Hematopoietic multipotent progenitor cell treated with erythropoietin and hydrocortisone succinate and interleukin-3 and kit ligand, for 17 days (in vitro differentiated cells): ENCODE measurements around the gene PFKFB1.
A peak's percentile ranks its signal among the peaks of the same experiment; 100 is the strongest.
"Not testable (repeated sequence)": the region's sequence is repeated elsewhere in the genome, so short reads cannot be mapped to it uniquely, and the experiment has no call there.

Experiments
- DNase-seq: peaks from one replicate; pipeline ENCODE4 v3.0.0-alpha.2; 2015; ENCODE audit warnings: low spot score

PFKFB1 gene

DNA sequence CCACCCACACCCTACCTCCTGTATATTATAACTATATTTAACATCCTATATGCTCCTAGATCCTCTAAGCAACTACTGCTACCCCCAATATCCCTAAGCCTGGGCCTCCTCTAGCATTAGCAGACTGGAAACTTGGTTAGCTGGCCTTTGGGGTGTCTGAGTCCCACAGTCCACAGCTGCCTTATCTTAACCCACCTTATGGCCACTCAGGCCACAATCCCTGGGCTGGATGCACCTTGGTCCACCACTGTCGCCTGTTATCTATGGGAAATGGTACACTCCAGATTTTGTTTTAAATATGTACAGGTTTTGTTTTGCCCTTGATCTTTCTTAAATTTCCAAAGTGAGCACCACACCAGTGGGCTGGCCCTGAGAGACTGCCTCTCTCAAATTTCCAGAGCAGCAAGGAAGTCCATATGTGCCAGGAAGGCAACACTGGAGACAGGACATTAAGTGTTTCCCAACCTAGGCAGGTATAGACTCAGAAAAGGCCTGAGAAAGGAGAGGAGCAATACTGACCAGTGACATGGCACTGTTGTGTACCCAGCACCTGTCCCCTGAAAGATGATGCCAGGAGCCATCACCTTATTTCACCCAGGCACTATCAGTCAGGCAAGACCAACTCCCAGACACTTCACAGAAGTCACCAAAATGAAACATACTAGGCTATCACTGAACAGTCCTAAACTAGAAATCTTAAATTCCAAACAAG is 921 bp downstream of the PFKFB1 start:
- DNase-seq: no peak

DNA sequence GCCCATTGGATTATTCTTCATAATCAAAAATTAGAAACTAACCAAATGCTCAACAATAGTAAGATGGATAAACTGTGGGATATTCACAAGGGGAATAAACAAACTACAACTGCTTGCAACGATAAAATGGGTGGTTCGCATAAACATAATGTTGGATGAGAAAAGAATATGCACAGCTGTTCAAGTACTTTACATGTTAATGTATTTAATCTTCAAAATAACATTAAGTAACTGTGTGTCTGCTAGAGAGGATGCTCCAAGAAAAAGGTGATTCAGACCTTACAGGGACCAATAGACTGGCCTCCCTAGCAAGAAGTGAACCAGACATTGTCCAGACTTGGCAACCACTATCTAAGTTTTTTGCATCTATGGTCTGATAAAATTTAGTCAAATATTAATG is 2.3 kb downstream of the PFKFB1 start:
- DNase-seq: no peak

- DNase-seq: not testable (repeated sequence)
These were observed 10.7 kb downstream of the PFKFB1 start for GRCh38 chrX:54983306-54983705.

GRCh38 chrX:54980334-54980733 is 13.7 kb downstream of the PFKFB1 start:
- no peak for DNase-seq

DNA sequence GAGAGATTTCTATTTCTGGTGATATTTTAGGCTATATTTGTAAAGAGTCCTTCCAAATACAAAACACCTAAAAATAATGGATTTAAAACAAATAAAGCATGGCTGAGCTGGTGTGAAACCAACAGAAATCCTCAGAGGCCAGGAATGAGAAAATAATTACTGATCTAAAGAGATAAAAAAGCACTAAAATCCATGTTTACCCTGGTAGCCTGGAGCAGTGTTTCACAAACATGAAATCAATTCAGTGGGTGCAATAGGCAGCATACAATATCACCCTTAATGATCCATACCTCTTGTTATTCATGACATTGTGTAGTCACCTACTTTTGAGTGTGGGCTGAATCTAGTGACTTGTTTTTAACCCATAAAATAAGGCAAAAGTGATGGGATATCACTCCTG is 14.6 kb downstream of the PFKFB1 start:
- no peak for DNase-seq

DNA sequence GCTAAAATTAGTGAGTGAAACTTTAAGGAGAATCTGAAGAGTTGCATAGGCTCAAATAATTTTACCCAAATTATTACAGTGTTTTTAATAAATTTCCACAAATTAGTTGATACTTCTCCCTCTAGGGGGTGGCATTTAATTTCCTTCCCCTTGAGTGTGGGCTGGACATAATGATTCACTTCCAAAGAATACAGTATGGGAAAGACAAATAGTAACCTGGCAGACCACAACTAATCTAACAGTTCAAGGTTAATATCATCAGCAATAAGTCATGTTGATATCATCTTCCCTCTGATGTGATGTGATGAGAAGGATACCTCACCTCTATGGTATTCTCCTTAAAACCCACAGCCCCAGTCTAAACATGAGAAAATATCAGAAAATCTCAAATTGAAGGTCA is 15.5 kb downstream of the PFKFB1 start:
- DNase-seq: peak; percentile 6

- DNase-seq: no peak
These were observed 16.6 kb downstream of the PFKFB1 start for GRCh38 chrX:54977387-54977786.

- no peak for DNase-seq
These were observed 29.1 kb downstream of the PFKFB1 start for GRCh38 chrX:54964766-54965497.

DNA sequence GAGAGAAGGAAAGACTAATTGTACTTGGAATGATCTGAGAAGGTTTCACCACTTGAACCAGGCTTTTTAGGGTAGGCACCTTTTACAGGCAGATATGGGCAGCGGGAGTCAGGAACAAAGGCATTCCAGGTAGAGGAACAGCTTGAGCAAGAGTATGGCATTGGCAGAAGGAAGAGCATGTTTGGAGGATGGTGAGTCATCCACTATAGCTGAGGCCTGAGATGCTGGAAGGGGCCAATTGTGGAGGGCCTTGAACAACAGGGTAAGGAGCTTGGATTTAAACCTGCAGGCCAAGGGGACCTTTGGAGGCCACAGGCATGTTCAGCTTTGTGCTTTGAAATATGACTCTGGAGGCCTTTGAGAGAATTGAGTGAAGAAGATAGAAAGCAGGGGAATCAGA is 32.2 kb downstream of the PFKFB1 start:
- DNase-seq: no peak

GRCh38 chrX:54950730-54951375 is 43.1 kb downstream of the PFKFB1 start:
- DNase-seq: no peak

DNA sequence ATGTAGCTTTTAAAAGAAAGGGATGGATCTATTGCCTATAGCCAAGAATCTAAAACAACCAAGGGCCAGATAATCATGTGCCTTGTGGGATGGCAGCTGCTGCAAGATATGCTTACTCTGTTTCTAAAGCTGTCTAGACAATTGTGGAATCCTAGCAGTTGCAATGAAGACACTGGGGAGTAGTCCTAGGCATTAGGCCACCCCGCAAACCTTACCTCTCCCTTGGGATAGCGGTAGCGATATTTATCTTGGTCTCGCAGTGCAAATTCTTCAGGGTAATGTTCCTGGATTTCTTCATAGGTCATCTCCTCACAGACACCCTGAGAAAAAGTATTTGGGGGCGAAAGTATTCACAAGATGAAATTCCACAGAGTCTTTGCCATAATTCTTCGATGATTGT is 48.8 kb downstream of the PFKFB1 start:
- DNase-seq: no peak

GRCh38 chrX:54944816-54945215 is 49.2 kb downstream of the PFKFB1 start:
- no peak for DNase-seq

GRCh38 chrX:54937416-54937815 is 56.6 kb downstream of the PFKFB1 start:
- no peak for DNase-seq

DNA sequence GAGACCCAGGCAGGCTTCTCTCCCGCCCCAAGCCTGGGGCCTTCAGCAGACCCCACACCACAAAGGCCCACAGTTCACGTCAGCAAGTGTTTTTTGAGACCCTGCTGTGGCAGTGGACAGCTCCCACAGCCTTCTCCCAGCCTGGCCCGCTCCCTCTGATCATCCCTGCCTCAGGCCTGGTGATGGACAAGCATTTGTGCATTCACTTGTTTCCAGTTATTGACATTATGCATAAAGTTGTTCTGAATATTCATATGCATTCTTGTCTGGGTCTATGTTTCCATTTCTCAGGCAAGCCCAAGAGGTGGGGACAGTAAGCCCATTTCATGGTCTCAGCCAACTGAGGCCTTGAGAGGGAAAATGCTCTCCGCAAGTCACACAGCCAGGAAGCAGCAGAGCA is 58.7 kb downstream of the PFKFB1 start:
- DNase-seq: no peak

GRCh38 chrX:54934890-54935289 is 59.1 kb downstream of the PFKFB1 start:
- DNase-seq: no peak

DNA sequence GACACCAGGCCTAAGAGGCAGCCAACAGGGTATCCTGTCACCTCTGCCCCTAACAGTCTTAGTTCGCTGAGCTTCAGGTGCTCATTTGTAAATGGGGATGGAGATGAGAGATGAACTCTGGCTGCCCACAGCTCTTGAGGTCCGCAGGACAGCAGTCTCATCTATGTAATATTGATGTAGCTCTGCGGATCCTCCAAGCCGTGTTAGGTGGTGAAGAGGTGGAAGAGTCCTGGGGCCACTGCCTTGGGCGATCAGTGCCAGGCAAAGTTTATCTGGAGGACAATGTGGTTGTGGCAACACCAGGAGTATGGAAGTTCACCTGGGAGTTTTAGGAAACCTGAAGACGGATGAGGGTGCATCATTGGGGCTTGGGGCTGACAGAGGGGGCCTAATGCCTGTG is 59.9 kb downstream of the PFKFB1 start:
- no peak for DNase-seq

DNA sequence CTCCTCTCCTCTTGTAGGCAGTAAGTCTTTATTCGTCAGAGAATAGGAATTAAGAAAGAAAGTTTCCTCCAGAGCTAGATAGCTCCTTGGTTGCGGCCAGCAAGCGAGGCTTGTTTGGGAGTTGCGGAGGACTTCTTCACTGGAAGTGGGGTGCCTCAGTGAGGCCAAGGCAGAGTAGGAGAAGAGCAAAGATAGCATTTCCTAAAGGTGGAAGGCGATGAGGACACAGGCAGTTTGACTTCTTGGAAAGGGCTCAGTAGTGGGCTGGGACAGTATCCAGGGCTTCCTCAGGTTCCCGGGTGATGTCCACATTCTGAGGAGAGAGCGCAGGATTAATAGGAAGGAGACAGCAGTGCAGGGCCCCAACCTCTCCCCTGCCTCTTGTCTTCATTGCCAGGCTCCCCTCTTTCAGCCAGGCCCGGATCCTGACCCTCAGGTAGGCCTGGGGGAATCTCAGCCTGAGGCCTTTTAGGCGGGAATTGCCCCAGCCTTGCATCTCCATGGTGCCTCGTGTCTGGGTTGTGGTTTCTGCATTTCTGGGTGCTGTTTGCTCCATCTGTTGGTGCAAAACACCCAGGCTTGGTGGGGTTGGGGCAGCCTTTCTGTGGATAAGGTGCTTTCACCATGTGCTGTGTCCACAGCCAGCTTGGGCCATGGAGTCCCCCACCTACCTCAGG is 60.7 kb downstream of the PFKFB1 start:
- no peak for DNase-seq

- no peak for DNase-seq
These were observed 62.9 kb downstream of the PFKFB1 start for GRCh38 chrX:54931107-54931506.

DNA sequence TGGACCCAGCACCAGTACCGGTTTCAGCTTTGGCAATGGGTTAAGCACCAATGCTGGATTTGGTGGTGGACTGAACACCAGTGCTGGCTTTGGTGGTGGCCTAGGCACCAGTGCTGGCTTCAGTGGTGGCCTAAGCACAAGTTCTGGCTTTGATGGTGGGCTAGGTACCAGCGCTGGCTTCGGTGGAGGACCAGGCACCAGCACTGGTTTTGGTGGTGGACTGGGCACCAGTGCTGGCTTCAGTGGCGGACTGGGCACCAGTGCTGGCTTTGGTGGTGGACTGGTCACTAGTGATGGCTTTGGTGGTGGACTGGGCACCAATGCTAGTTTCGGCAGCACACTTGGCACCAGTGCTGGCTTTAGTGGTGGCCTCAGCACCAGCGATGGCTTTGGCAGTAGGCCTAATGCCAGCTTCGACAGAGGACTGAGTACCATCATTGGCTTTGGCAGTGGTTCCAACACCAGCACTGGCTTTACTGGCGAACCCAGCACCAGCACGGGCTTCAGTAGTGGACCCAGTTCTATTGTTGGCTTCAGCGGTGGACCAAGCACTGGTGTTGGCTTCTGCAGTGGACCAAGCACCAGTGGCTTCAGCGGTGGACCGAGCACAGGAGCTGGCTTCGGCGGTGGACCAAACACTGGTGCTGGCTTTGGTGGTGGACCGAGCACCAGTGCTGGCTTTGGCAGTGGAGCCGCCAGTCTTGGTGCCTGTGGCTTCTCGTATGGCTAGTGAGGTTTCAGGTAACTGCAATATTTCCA is 63.5 kb downstream of the PFKFB1 start:
- DNase-seq: no peak

DNA sequence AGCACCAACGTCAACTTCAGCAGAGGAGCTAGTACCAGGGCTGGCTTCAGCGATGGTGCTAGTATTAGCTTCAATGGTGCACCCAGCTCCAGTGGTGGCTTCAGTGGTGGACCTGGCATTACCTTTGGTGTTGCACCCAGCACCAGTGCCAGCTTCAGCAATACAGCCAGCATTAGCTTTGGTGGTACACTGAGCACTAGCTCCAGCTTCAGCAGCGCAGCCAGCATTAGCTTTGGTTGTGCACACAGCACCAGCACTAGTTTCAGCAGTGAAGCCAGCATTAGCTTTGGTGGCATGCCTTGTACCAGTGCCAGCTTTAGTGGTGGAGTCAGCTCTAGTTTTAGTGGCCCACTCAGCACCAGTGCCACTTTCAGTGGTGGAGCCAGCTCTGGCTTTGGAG is 65.1 kb downstream of the PFKFB1 start:
- DNase-seq: no peak

DNA sequence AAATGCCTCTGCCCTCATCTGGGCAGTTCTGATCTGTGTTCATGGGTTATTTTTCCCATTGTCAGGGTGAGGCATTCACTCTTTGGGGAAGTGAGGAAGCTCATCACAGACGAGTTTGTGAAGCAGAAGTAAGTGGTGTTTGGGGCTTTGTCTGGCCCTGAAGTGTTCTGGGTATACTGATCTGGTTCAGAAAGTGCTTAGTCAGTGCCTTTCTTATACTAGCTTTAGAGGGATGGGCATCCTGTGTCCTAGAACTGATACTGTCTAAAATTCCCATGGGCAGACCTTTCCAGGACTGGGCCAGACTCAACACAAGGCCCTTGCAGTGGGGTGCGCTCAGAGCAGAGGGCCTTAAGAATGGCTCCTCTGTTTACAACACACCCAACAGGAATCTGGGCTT is 67.0 kb downstream of the PFKFB1 start:
- no peak for DNase-seq

- DNase-seq: no peak
These were observed 70.6 kb downstream of the PFKFB1 start for GRCh38 chrX:54923376-54923775.
